ENCODE results near the gene ZNF12. TPM values are rescaled to one million over a fixed set of nuclear protein-coding genes. Genes with fewer than 3 reads are reported as not detected.

Gene ZNF12
- total RNA-seq, 1 donor from 2014 or later: 29.0 TPM

GRCh38 chr7:6647541-6647940 is 59.2 kb downstream of the ZNF12 start:
- no peak for DNase-seq (ENCODE audit: low spot score)

- DNase-seq (ENCODE audit: low spot score): no peak
Measured at GRCh38 chr7:6647080-6647479, 59.7 kb downstream of the ZNF12 start.

- no peak for DNase-seq (ENCODE audit: low spot score)
Measured at GRCh38 chr7:6646465-6646864, 60.3 kb downstream of the ZNF12 start.

GRCh38 chr7:6644728-6645127 is 62.0 kb downstream of the ZNF12 start:
- DNase-seq (ENCODE audit: low spot score): no peak

- no peak for DNase-seq (ENCODE audit: low spot score)
Measured at GRCh38 chr7:6643915-6644625, 62.7 kb downstream of the ZNF12 start.

- no peak for DNase-seq (ENCODE audit: low spot score)
Measured at GRCh38 chr7:6642861-6643640, 63.7 kb downstream of the ZNF12 start.

GRCh38 chr7:6642239-6642839 is 64.4 kb downstream of the ZNF12 start:
- no peak for DNase-seq (ENCODE audit: low spot score)

GRCh38 chr7:6641305-6642035 is 65.3 kb downstream of the ZNF12 start:
- no peak for DNase-seq (ENCODE audit: low spot score)

- no peak for DNase-seq (ENCODE audit: low spot score)
Measured at GRCh38 chr7:6640246-6640721, 66.5 kb downstream of the ZNF12 start.

GRCh38 chr7:6639627-6640026 is 67.1 kb downstream of the ZNF12 start:
- DNase-seq (ENCODE audit: low spot score): no peak

GRCh38 chr7:6639032-6639431 is 67.7 kb downstream of the ZNF12 start:
- DNase-seq (ENCODE audit: low spot score): no peak

Other genes starting within 250 kb of the ZNF12 start
- gene KDELR2, start 222.8 kb downstream of the ZNF12 start, total RNA-seq: 143 TPM
- gene GRID2IP, start 155.5 kb downstream of the ZNF12 start, total RNA-seq: 2.6 TPM
- 54.4 TPM for gene ZDHHC4, start 129.5 kb downstream of the ZNF12 start, total RNA-seq
- 38.0 TPM for gene INTS15, start 116.9 kb downstream of the ZNF12 start, total RNA-seq
- 9.4 TPM for gene ZNF853, start 91.3 kb downstream of the ZNF12 start, total RNA-seq
- gene ZNF316, start 69.6 kb downstream of the ZNF12 start, total RNA-seq: 44.7 TPM
- gene RSPH10B2, start 47.2 kb upstream of the ZNF12 start, total RNA-seq: not detected
- gene CCZ1B, start 119.3 kb upstream of the ZNF12 start, total RNA-seq: 84.9 TPM